Ovary (tissue), 3 donors: Measurements from ENCODE around the gene CREBRF.

Source experiments
- EP300 ChIP-seq: sonication (generic); formaldehyde crosslinking; IDR thresholded peaks from one replicate; pipeline ENCODE4 v1.6.1; 2017; ENCODE audit warnings: antibody characterized with exemption
- POLR2A ChIP-seq: fragments of 450-650 bp; IDR thresholded peaks from one replicate; pipeline ENCODE4 v1.6.1; 2017; ENCODE audit warnings: antibody characterized with exemption, mild to moderate bottlenecking, moderate library complexity
- TF ChIP-seq, protein P1 (sequence below), 3 donors: fragments of 450-650 bp in 2 of 3; fragments of 200-600 bp in 1 of 3; IDR thresholded peaks; one replicate each; pipeline versions ENCODE4 v1.5.1 to v1.8.0; 2016 to 2022; ENCODE audit warnings: antibody characterized with exemption in 3 of 3, mild to moderate bottlenecking in 1 of 3
- donor health status: DM: no; HTN: no; CAD: no.

DNA sequence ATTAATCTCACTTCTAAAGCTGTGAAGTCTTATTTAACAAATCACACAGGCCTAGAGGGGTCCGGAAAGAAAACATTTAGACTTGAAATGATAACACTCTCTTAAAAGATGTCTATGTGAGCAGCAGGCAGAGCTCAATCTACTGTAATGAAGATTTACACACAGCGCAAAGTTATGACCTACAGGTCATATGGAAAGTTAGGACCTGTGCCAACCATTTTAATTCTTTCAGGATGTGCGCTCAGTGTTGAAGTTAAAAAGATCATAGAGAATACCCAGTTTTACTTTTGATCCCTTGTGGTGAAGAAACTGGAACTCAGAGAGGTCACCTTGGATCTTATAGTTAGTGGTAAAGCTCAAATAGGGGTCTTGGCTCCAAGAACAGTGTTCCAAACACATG, 3.1 kb upstream of the CREBRF start:
- TF ChIP-seq, protein P1, sequence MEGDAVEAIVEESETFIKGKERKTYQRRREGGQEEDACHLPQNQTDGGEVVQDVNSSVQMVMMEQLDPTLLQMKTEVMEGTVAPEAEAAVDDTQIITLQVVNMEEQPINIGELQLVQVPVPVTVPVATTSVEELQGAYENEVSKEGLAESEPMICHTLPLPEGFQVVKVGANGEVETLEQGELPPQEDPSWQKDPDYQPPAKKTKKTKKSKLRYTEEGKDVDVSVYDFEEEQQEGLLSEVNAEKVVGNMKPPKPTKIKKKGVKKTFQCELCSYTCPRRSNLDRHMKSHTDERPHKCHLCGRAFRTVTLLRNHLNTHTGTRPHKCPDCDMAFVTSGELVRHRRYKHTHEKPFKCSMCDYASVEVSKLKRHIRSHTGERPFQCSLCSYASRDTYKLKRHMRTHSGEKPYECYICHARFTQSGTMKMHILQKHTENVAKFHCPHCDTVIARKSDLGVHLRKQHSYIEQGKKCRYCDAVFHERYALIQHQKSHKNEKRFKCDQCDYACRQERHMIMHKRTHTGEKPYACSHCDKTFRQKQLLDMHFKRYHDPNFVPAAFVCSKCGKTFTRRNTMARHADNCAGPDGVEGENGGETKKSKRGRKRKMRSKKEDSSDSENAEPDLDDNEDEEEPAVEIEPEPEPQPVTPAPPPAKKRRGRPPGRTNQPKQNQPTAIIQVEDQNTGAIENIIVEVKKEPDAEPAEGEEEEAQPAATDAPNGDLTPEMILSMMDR (IDR thresholded peaks at IDR 0.05) = no peak
- TF ChIP-seq POLR2A (no peak), EP300 (no peak)
